Trophoblast cell (in vitro differentiated cells and primary cell): ENCODE data around the gene PPP2R2D.

Experiments
- DNase-seq, 2 donors: peaks; one replicate each; pipeline ENCODE4 v3.0.0-alpha.2; 2016
- H2AFZ ChIP-seq: 2 replicates; pipeline ENCODE4 v1.6.1; 2013; ENCODE audit warnings: low read length, moderate library complexity, mild to moderate bottlenecking; ENCODE audit not compliant: insufficient read depth, poor library complexity
- H2AK5ac ChIP-seq: 2 replicates; pipeline ENCODE4 v1.6.1; 2013; ENCODE audit warnings: mild to moderate bottlenecking, low read length
- H2BK120ac ChIP-seq: 2 replicates; pipeline ENCODE4 v1.6.1; 2013; ENCODE audit warnings: low read length, mild to moderate bottlenecking, moderate library complexity; ENCODE audit not compliant: insufficient read depth, poor library complexity
- H2BK12ac ChIP-seq: 2 replicates; pipeline ENCODE4 v1.6.1; 2013; ENCODE audit warnings: mild to moderate bottlenecking, low read length, moderate library complexity
- H2BK5ac ChIP-seq: 2 replicates; pipeline ENCODE4 v1.6.1; 2013; ENCODE audit warnings: low read length, low read depth, moderate library complexity, mild to moderate bottlenecking; ENCODE audit not compliant: poor library complexity
- H3K14ac ChIP-seq: 2 replicates; pipeline ENCODE4 v1.6.1; 2013; ENCODE audit warnings: mild to moderate bottlenecking, low read length
- H3K18ac ChIP-seq: 2 replicates; pipeline ENCODE4 v1.6.1; 2013; ENCODE audit warnings: mild to moderate bottlenecking, low read length
- H3K23ac ChIP-seq: 2 replicates; pipeline ENCODE4 v1.6.1; 2013; ENCODE audit warnings: low read length
- H3K27ac ChIP-seq: 2 replicates; pipeline ENCODE4 v1.5.1; 2013; ENCODE audit warnings: low read depth, mild to moderate bottlenecking, inconsistent platforms, low read length, moderate library complexity
- H3K27me3 ChIP-seq: 2 replicates; pipeline ENCODE4 v1.6.1; 2013; ENCODE audit warnings: inconsistent platforms, mild to moderate bottlenecking, low read length, moderate library complexity; ENCODE audit not compliant: insufficient read depth
- H3K36me3 ChIP-seq, 2 experiments: 1 replicate in 1 of 2; 2 replicates in 1 of 2; pipeline ENCODE4 v1.6.1; 2013; ENCODE audit warnings: low read length in 2 of 2, mild to moderate bottlenecking in 2 of 2, moderate library complexity in 1 of 2; ENCODE audit not compliant: insufficient read depth in 2 of 2, control insufficient read depth in 1 of 2
- H3K4ac ChIP-seq: 2 replicates; pipeline ENCODE4 v1.6.1; 2013; ENCODE audit warnings: low read depth, mild to moderate bottlenecking, low read length, moderate library complexity
- H3K4me1 ChIP-seq, 2 experiments: 1 replicate in 1 of 2; 2 replicates in 1 of 2; pipeline ENCODE4 v1.6.1; 2013; ENCODE audit warnings: low read length in 2 of 2, mild to moderate bottlenecking in 2 of 2, moderate library complexity in 1 of 2; ENCODE audit not compliant: insufficient read depth in 2 of 2, control insufficient read depth in 1 of 2
- H3K4me2 ChIP-seq: 2 replicates; pipeline ENCODE4 v1.6.1; 2013; ENCODE audit warnings: inconsistent platforms, mild to moderate bottlenecking, low read length, moderate library complexity
- H3K4me3 ChIP-seq: 2 replicates; pipeline ENCODE4 v1.5.1; 2013; ENCODE audit warnings: mild to moderate bottlenecking, low read depth, low read length, inconsistent platforms
- H3K79me1 ChIP-seq: one replicate; pipeline ENCODE4 v1.6.1; 2013; ENCODE audit warnings: low read length
- H3K79me2 ChIP-seq: 2 replicates; pipeline ENCODE4 v1.6.1; 2013; ENCODE audit warnings: low read length, mild to moderate bottlenecking; ENCODE audit not compliant: control insufficient read depth, insufficient read depth, poor library complexity
- H3K9ac ChIP-seq: 2 replicates; pipeline ENCODE4 v1.6.1; 2013; ENCODE audit warnings: mild to moderate bottlenecking, low read length
- H3K9me3 ChIP-seq: 2 replicates; pipeline ENCODE4 v1.6.1; 2013; ENCODE audit warnings: low read depth, mild to moderate bottlenecking, control low read depth, inconsistent platforms, low read length; ENCODE audit not compliant: insufficient read depth
- H4K12ac ChIP-seq: 2 replicates; pipeline ENCODE4 v1.6.1; 2013; ENCODE audit warnings: low read depth, mild to moderate bottlenecking, low read length, moderate library complexity
- H4K8ac ChIP-seq: 2 replicates; pipeline ENCODE4 v1.6.1; 2013; ENCODE audit warnings: low read depth, mild to moderate bottlenecking, low read length, moderate library complexity
- H4K91ac ChIP-seq: one replicate; pipeline ENCODE4 v1.6.1; 2013; ENCODE audit warnings: low read depth, mild to moderate bottlenecking, low read length, moderate library complexity
- WGBS: extraction: QIAGEN DNeasy Blood & Tissue Kit; methylation state at CpG from one replicate; pipeline ENCODE4 v1.1.7; 2013; ENCODE audit warnings: missing lambda C conversion rate; ENCODE audit not compliant: insufficient read length, insufficient coverage; ENCODE audit errors: extremely low coverage; 5-methylcytosine and 5-hydroxymethylcytosine counted together

PPP2R2D gene

GRCh38 chr10:131991726-131992125 lies 90.9 kb downstream of the PPP2R2D start:
- Histone ChIP-seq H3K4me3 (no peak overlapping the region), H2BK5ac (no peak overlapping the region), H3K36me3 (no peaks in the 10 kb centered on the region), H3K23ac (no peak overlapping the region), H4K91ac (no peak overlapping the region), H3K9me3 (peaks cover 4% of the 10 kb centered on the region), H3K14ac (no peak overlapping the region), H3K4me1 (no peaks in the 10 kb centered on the region), H3K79me1 (peaks cover 1% of the 10 kb centered on the region), H2AK5ac (no peak overlapping the region), H4K12ac (no peak overlapping the region), H2BK12ac (no peak overlapping the region), H3K27me3 (no peaks in the 10 kb centered on the region), H3K18ac (no peak overlapping the region), H3K4ac (no peak overlapping the region), H3K4me2 (no peak overlapping the region), H3K79me2 (no peaks in the 10 kb centered on the region), H2BK120ac (no peak overlapping the region), H4K8ac (no peak overlapping the region), H3K9ac (no peak overlapping the region), H3K27ac (no peak overlapping the region), H2AFZ (no peak overlapping the region)
- no CpG with 5 or more reads among the region's 3 CpGs for WGBS
- DNase-seq = no peak

GRCh38 chr10:131993275-131993674 lies 92.5 kb downstream of the PPP2R2D start:
- no CpG with 5 or more reads among the region's 14 CpGs for WGBS
- H3K27me3 ChIP-seq = no peaks in the 10 kb centered on the region
- DNase-seq = no peak
- H3K14ac ChIP-seq = no peak overlapping the region
- H3K18ac ChIP-seq = no peak overlapping the region
- H3K9ac ChIP-seq = no peak overlapping the region
- no peaks in the 10 kb centered on the region for H3K79me2 ChIP-seq
- H3K4me1 ChIP-seq = peaks cover 7 to 9% of the 10 kb centered on the region in 2 experiments
- no peak overlapping the region for H2BK12ac ChIP-seq
- no peak overlapping the region for H3K4ac ChIP-seq
- H4K91ac ChIP-seq = no peak overlapping the region
- H4K12ac ChIP-seq = no peak overlapping the region
- H2BK120ac ChIP-seq = no peak overlapping the region
- no peak overlapping the region for H3K23ac ChIP-seq
- no peaks in the 10 kb centered on the region for H3K36me3 ChIP-seq
- H3K79me1 ChIP-seq = peaks cover 10% of the 10 kb centered on the region
- no peak overlapping the region for H3K4me2 ChIP-seq
- H3K27ac ChIP-seq = no peak overlapping the region
- no peak overlapping the region for H3K4me3 ChIP-seq
- no peak overlapping the region for H2AFZ ChIP-seq
- H3K9me3 ChIP-seq = peaks cover 4% of the 10 kb centered on the region
- no peak overlapping the region for H4K8ac ChIP-seq
- H2BK5ac ChIP-seq = no peak overlapping the region
- no peak overlapping the region for H2AK5ac ChIP-seq

- Histone ChIP-seq H4K12ac (no peak overlapping the region), H3K23ac (no peak overlapping the region), H2BK5ac (no peak overlapping the region), H3K4me1 (peaks cover 19 to 20% of the 10 kb centered on the region in 2 experiments), H3K9me3 (peaks cover 4% of the 10 kb centered on the region), H4K8ac (no peak overlapping the region), H3K79me2 (no peaks in the 10 kb centered on the region), H2AK5ac (no peak overlapping the region), H3K79me1 (peaks cover 21% of the 10 kb centered on the region), H3K4me3 (no peak overlapping the region), H3K18ac (no peak overlapping the region), H3K9ac (no peak overlapping the region), H4K91ac (no peak overlapping the region), H2BK120ac (no peak overlapping the region), H2BK12ac (no peak overlapping the region), H3K27ac (no peak overlapping the region), H3K4ac (no peak overlapping the region), H3K4me2 (no peak overlapping the region), H3K14ac (no peak overlapping the region), H2AFZ (no peak overlapping the region), H3K27me3 (no peaks in the 10 kb centered on the region), H3K36me3 (no peaks in the 10 kb centered on the region)
- no CpG with 5 or more reads among the region's 3 CpGs for WGBS
- DNase-seq = no peak
Measured at GRCh38 chr10:131994435-131994834, 93.6 kb downstream of the PPP2R2D start.

- Histone ChIP-seq H3K23ac (no peak overlapping the region), H4K8ac (peak overlapping the region; percentile 33), H3K18ac (no peak overlapping the region), H3K14ac (peak overlapping the region; percentile 33), H4K91ac (peak overlapping the region; percentile 49), H3K9me3 (peaks cover 4% of the 10 kb centered on the region), H3K79me2 (no peaks in the 10 kb centered on the region), H3K27ac (peak overlapping the region; percentile 3), H3K79me1 (peaks cover 21% of the 10 kb centered on the region), H2BK5ac (peak overlapping the region; percentile 41), H4K12ac (no peak overlapping the region), H3K27me3 (no peaks in the 10 kb centered on the region), H2BK12ac (peak overlapping the region; percentile 4), H3K9ac (no peak overlapping the region), H2AFZ (no peak overlapping the region), H2BK120ac (peak overlapping the region; percentile 26), H3K4me1 (peaks cover 19 to 20% of the 10 kb centered on the region in 2 experiments), H3K4me3 (no peak overlapping the region), H3K36me3 (no peaks in the 10 kb centered on the region), H3K4me2 (no peak overlapping the region), H2AK5ac (no peak overlapping the region), H3K4ac (no peak overlapping the region)
- WGBS = no CpG with 5 or more reads among the region's 16 CpGs
- no peak for DNase-seq
Measured at GRCh38 chr10:131996466-131997365, 95.9 kb downstream of the PPP2R2D start.
